MCF 10A (cell line): ENCODE results near the gene CWF19L2. TPM values are rescaled to one million over a fixed set of nuclear protein-coding genes. Genes with fewer than 3 reads are reported as not detected.

Source experiments
- BruUV-seq: library from RNA; stranded (reverse); fragments of 400-500 nt; replicated peaks from 2 replicates; lab custom pipeline; 2021; lab: Mats Ljungman, UMichigan
- CTCF ChIA-PET: fragments of 300-600 bp; sonication (Branson Sonifier 250); formaldehyde crosslinking; extraction: SDS; loops from one replicate; lab custom pipeline; 2021; ENCODE audit warnings: antibody characterized with exemption, inconsistent platforms; lab: Yijun Ruan, JAX
- POLR2A ChIA-PET: fragments of 300-600, 350-650 bp; sonication (Branson Sonifier 250); formaldehyde crosslinking; extraction: SDS; loops from one replicate; lab custom pipeline; 2020; ENCODE audit warnings: antibody characterized with exemption, inconsistent platforms; lab: Yijun Ruan, JAX
- DNase-seq: peaks from one replicate; pipeline ENCODE4 v3.0.0-alpha.2; 2018; ENCODE audit not compliant: unreplicated experiment
- H3K27ac Mint-ChIP-seq: one replicate; pipeline ENCODE4 v1.8.0; 2022; ENCODE audit warnings: mild to moderate bottlenecking, low read depth, mixed read lengths; ENCODE audit not compliant: unreplicated experiment
- H3K27me3 Mint-ChIP-seq: one replicate; pipeline ENCODE4 v1.8.0; 2022; ENCODE audit warnings: mixed read lengths; ENCODE audit not compliant: insufficient read depth, unreplicated experiment
- H3K36me3 Mint-ChIP-seq: one replicate; pipeline ENCODE4 v1.8.0; 2022; ENCODE audit warnings: mild to moderate bottlenecking, moderate library complexity, mixed read lengths; ENCODE audit not compliant: insufficient read depth, unreplicated experiment
- H3K4me1 Mint-ChIP-seq: one replicate; pipeline ENCODE4 v1.8.0; 2022; ENCODE audit warnings: mixed read lengths; ENCODE audit not compliant: insufficient read depth, unreplicated experiment
- H3K4me3 Mint-ChIP-seq: one replicate; pipeline ENCODE4 v1.8.0; 2022; ENCODE audit warnings: mild to moderate bottlenecking, moderate library complexity, mixed read lengths; ENCODE audit not compliant: unreplicated experiment
- H3K9me3 Mint-ChIP-seq: one replicate; pipeline ENCODE4 v1.8.0; 2022; ENCODE audit warnings: mixed read lengths; ENCODE audit not compliant: unreplicated experiment
- intact Hi-C: fragments of 100-400 bp; cut with micrococcal nuclease; formaldehyde crosslinking; loops from 2 replicates; pipeline ENCODE4 v1.14.1; 2022
- total RNA-seq: library from RNA; stranded (reverse); gene quantifications from 2 replicates; pipeline ENCODE4 v1.2.3, GENCODE V29; 2022
- TF ChIP-seq, protein P1 (sequence below): fragments of 200-600 bp; IDR thresholded peaks from one replicate; pipeline ENCODE4 v1.8.0; 2022; ENCODE audit warnings: antibody characterized with exemption, mild to moderate bottlenecking; ENCODE audit not compliant: unreplicated experiment

CWF19L2 gene
- total RNA-seq, 1 experiment from 2014 or later: 8.5 TPM

DNA sequence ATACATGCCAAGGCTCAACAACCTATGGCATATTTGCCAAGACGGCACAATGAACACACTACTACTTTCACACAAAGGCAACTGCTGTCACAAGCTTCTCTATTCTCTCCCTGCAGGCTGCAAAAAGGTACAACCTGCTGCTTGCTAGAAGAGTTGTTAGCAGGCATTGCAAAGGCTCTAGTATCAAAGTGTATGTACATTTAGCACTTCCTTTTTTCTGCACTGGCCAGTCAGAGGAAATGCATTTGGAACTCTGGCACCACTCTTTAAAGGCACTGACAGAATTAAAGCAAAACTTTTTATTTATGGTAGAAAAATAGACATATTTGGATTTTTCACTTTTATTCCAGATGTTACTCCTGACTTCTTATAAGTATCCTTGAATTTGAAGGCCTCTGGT, 125.9 kb downstream of the CWF19L2 start:
- intact Hi-C loops: no loop called here
- DNase-seq: no peak
- no TSS peak for BruUV-seq
- ChIA-PET POLR2A (no interaction called here), CTCF (no interaction called here)
- no peaks in the 10 kb centered on the region for H3K9me3 Mint-ChIP-seq
- peaks cover 22% of the 10 kb centered on the region for H3K36me3 Mint-ChIP-seq
- no peak overlapping the region for H3K27ac Mint-ChIP-seq
- H3K4me1 Mint-ChIP-seq: no peaks in the 10 kb centered on the region
- no peaks in the 10 kb centered on the region for H3K27me3 Mint-ChIP-seq
- TF ChIP-seq, protein P1, sequence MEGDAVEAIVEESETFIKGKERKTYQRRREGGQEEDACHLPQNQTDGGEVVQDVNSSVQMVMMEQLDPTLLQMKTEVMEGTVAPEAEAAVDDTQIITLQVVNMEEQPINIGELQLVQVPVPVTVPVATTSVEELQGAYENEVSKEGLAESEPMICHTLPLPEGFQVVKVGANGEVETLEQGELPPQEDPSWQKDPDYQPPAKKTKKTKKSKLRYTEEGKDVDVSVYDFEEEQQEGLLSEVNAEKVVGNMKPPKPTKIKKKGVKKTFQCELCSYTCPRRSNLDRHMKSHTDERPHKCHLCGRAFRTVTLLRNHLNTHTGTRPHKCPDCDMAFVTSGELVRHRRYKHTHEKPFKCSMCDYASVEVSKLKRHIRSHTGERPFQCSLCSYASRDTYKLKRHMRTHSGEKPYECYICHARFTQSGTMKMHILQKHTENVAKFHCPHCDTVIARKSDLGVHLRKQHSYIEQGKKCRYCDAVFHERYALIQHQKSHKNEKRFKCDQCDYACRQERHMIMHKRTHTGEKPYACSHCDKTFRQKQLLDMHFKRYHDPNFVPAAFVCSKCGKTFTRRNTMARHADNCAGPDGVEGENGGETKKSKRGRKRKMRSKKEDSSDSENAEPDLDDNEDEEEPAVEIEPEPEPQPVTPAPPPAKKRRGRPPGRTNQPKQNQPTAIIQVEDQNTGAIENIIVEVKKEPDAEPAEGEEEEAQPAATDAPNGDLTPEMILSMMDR: no peak
- no peak overlapping the region for H3K4me3 Mint-ChIP-seq

DNA sequence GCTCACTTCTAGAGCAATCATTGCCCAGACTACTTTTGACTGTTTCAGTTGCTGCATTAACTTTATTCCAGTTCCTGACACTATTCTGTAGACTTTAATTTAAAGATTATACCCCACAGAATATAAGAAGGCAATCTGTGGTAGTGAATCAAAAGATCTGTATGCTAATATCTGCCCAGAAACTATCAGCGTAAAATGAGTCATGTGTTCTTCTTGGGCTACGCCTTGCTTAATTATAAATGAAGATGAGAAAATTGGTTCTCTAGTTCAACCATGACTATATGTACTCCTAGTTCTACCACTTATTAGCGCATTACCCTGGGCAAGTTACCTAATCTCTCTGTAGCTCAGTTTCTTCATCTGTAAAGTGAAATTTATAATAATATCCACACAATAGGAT, 128.5 kb downstream of the CWF19L2 start:
- H3K27ac Mint-ChIP-seq: no peak overlapping the region
- ChIA-PET CTCF (no interaction called here), POLR2A (no interaction called here)
- no peak for DNase-seq
- H3K27me3 Mint-ChIP-seq: no peaks in the 10 kb centered on the region
- H3K36me3 Mint-ChIP-seq: peaks cover 27% of the 10 kb centered on the region
- H3K4me1 Mint-ChIP-seq: no peaks in the 10 kb centered on the region
- TF ChIP-seq, protein P1: no peak
- no peaks in the 10 kb centered on the region for H3K9me3 Mint-ChIP-seq
- no TSS peak for BruUV-seq
- no peak overlapping the region for H3K4me3 Mint-ChIP-seq
- intact Hi-C loops: no loop called here

DNA sequence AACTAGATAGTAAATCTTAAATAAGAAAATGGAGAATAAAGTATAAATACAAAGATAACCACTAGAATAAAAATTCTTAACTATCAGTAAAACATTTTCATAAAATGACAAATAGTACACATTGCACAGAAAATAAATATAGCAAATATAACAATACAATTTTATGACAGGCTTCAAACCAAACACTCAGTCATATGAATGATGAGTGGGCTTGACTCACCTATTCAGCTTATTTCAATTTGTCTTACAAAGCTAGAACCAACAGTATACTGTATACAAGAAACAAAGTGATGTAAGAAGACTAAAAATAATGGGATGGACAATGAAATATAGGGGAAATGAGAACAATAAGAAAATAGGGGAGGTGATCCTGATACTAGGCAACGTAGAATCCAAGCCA, 141.2 kb downstream of the CWF19L2 start:
- intact Hi-C loops: no loop called here
- TF ChIP-seq, protein P1: no peak
- no peak for DNase-seq
- peaks cover 9% of the 10 kb centered on the region for H3K36me3 Mint-ChIP-seq
- POLR2A ChIA-PET: interaction anchor here (0.9 kb wide), 1 partner anchor 14 kb away, joined by 3 read pairs; no protein-coding TSS in a partner anchor
- H3K4me1 Mint-ChIP-seq: no peaks in the 10 kb centered on the region
- no peak overlapping the region for H3K27ac Mint-ChIP-seq
- H3K9me3 Mint-ChIP-seq: peaks cover 7% of the 10 kb centered on the region
- BruUV-seq: no TSS peak
- CTCF ChIA-PET: no interaction called here
- H3K4me3 Mint-ChIP-seq: no peak overlapping the region
- H3K27me3 Mint-ChIP-seq: no peaks in the 10 kb centered on the region

DNA sequence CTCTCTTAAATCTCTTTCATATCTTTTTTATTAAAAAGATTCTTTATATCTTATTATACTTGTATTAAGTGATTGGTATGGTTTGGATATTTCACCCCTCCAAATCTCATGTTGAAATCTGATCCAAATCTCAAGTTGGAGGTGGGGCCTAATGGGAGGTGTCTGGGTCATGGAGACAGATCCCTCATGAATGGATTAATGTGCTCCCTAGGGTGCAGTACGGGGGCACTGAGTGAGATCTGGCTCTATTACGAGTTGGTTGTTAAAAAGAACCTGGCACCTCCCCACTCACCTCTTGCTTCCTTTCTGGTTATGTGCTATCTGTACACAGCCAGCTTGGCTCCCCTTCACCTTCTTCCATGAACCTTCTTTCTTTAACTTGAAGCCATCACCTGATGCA, 149.6 kb downstream of the CWF19L2 start:
- no peaks in the 10 kb centered on the region for H3K36me3 Mint-ChIP-seq
- H3K9me3 Mint-ChIP-seq: no peaks in the 10 kb centered on the region
- ChIA-PET CTCF (no interaction called here), POLR2A (no interaction called here)
- no peak overlapping the region for H3K27ac Mint-ChIP-seq
- H3K27me3 Mint-ChIP-seq: no peaks in the 10 kb centered on the region
- H3K4me1 Mint-ChIP-seq: no peaks in the 10 kb centered on the region
- no peak overlapping the region for H3K4me3 Mint-ChIP-seq
- no peak for DNase-seq
- BruUV-seq: no TSS peak
- TF ChIP-seq, protein P1: no peak
- intact Hi-C loops: no loop called here
